Stimulated activated CD4-positive, alpha-beta T cell treated with anti-CD3 and anti-CD28 coated beads, Interleukin-1b, Interleukin-23, amount 100 ng/mL, for 48 hours (primary cell): Measurements from ENCODE around the gene WNT9B.
A peak's percentile ranks its signal among the peaks of the same experiment; 100 is the strongest.
"Not testable (repeated sequence)": the region's sequence is repeated elsewhere in the genome, so short reads cannot be mapped to it uniquely, and the experiment has no call there.

Experiments used
- DNase-seq: peaks from one replicate; pipeline ENCODE4 v3.0.0-alpha.2; 2020

Gene WNT9B

GRCh38 chr17:46917041-46917440, 65.7 kb downstream of the WNT9B start:
- no peak for DNase-seq

GRCh38 chr17:46917516-46917915, 66.1 kb downstream of the WNT9B start:
- no peak for DNase-seq

DNA sequence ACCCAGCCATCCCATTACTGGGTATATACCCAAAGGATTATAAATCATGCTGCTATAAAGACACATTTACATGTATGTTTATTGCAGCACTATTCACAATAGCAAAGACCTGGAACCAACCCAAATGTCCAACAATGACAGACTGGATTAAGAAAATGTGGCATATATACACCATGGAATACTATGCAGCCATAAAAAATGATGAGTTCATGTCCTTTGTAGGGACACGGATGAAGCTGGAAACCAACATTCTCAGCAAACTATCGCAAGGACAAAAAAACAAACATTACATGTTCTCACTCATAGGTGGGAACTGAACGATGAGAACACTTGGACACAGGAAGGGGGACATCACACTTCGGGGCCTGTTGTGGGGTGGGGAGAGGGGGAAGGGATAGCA, 70.6 kb downstream of the WNT9B start:
- not testable (repeated sequence) for DNase-seq

DNA sequence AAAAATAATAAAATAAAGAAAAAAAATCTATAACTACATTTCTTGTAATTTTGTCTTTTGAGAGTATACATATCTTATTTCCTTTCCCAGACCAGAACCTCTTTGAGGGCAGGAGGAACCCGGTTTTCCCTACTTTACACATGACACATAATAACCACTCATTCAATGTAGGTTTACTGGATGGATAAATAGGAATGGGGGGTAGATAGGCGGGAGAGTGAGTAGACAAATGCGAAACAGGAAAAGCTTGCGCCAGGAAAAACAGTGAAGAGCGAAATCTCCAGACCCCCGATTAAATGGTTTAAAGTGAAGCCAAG, 71.1 kb downstream of the WNT9B start:
- DNase-seq: no peak

DNA sequence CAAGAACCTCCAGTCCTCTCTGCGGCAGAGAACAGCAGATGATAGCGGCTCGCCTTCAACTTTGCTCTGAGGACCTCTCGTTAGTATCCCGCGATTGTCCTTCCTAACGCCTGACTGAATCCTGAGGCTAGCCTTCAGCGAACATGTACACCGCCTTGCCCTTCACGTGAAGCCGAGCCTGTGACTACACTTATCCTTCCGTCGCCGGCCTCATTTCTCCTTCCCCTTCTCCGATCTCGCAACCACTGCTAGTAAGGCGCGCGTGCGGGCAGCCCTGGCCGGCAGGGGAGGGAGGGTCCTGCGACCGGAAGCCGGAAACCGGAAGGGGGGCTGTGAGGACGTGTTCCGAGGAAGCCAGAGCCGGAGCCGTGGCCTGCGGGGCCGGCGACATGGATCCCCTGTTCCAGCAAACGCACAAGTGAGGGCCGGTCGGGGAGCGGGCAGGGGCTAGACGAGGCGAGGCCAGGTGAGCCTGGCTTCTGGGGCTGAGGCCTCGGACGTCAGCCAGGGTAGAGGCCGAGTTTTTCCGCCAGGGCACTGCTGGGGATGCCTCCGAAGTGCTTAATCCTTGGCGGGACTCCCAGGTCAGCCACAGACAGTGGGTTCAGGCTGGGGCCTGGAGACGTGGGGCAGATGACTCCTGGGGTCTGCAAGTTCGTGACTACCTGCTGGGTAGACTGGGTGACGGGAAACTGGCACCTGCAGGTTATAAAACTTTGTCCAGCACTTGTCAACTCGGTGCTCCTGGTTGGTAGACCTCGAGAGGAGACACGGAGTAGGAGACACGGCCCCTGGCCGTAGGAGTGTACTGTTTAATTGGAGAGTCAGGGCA, 71.6 kb downstream of the WNT9B start, which contains the start of gene GOSR2:
Gene GOSR2 (plus strand): TSS at position 357 of the 832 bp plus-strand sequence. CDS start 33 bp downstream, at position 390.
- DNase-seq: peak; percentile 90

- no peak for DNase-seq
These were observed 73.9 kb downstream of the WNT9B start for GRCh38 chr17:46925185-46925868.

DNA sequence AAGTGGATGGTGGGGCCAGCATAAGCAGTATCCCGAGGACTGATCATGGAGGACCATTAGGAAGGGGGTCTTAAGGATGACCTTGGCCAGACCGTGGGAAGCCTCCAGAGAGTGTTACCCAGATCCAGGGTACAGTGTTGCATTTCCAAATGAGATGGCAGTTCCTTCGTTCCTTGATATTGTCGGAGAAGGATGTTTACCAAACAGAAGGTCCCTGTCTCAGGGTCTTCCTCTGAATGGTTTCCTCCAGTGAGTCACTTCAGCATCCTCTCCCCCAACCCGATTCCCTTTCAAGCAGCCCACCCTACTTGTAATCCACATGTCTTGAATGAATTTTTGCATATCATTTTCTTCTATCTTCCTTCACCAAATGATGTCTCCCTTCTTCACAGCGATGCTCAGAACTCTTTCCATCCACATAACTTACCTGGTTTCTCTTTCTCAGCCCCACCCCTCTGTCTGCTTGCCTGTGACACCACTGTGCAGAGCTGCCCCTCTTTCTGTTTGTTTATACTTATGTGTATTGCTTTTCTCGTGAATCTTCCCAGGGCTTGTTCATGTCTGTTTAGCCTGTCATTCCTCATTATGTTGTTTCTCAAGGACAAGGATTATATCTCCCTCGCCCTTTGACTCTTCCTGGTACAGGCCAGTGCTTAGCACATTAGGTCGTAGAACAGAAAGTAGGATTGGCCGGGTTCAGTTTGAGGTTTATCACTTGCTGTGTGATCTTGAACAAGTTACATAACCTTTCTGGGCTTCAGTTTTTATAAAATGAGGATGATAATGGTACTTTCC, 77.3 kb downstream of the WNT9B start:
- DNase-seq: no peak

DNA sequence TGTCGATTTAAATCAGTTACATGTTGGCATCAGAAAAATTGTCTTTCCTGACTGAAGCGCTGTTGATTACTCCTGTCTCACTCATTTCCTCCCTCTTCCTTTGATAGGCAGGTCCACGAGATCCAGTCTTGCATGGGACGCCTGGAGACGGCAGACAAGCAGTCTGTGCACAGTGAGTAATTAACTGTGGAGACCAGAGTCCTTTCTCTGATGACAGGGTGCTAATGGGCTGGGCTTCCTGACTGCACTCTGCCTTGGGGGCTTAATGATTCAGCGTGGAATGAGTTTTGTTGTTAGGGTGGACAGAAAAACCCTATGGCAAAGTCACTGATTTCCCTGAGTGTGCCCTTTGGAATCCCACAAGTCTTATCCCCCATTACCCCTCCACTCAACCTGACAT, 78.0 kb downstream of the WNT9B start:
- no peak for DNase-seq

GRCh38 chr17:46930051-46930450, 78.7 kb downstream of the WNT9B start:
- no peak for DNase-seq

DNA sequence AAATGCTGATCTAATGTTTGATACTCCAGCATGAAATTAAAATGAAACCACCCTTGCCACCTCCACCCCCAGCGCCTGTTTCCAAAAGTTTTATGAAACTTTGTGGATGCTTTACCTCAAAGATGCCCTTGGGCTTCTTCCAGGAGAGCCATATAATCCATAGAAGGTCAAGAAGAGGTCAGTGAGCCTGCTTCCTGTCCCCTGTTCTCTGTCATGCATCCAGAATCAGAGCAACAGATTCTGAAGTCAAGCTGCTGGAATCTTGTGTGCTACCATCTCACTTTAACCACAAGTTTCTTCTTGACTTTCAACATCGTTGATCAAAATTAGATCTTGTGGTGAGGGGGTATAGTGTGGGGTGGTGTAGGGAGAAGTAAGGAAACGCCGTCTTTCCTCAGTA, 80.2 kb downstream of the WNT9B start:
- no peak for DNase-seq

DNA sequence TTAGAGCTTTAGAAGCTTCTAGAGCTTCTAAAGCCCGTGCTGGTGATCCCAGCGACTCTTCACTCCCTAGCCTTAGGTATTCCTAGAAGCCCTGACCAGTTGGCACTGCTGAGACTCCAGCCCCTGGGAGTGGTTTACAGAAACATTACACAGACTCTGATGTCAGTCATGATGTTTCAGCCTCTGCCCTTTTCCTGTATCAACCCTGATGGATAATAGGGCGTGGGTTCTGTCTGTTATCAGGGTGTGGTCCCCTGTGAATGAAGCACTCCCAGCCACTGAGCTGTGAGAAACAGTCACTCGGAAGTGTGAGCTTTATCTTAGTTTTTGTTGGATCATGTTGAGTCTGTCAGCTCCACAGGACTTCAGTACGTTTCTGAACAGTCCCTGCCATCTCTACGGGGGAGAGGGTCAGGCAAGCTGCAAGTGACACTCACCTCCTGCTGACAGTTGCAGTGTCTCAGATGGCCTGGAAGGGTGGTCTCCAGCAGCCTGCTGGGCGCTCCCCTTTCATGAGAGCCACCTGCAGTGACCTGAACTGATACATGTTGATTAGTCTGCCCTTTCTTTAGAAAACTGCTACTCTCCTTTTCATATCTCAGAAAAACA, 84.4 kb downstream of the WNT9B start:
- no peak for DNase-seq
